Stimulated activated naive B cell treated with anti-CD40 and anti-IgM and Interleukin-4, amounts not matched to agents 10 μg/mL and 1 μg/mL and 100 μg/mL, for 72 hours (primary cell): ENCODE results near the gene SORCS2.
A peak's percentile ranks its signal among the peaks of the same experiment; 100 is the strongest.

Source experiments
- ATAC-seq, 2 donors: fragments of 150-1000 bp; cut with Tn5 transposase; replicated peaks; 2 replicates each; pipeline ENCODE4 v1.10.0; 2021; ENCODE audit warnings: moderate library complexity in 1 of 2
- DNase-seq: peaks from one replicate; pipeline ENCODE4 v3.0.0; 2021
- H3K27ac Mint-ChIP-seq: one replicate; pipeline ENCODE4 v1.8.0; 2022; ENCODE audit warnings: mild to moderate bottlenecking, mixed read lengths
- H3K27me3 Mint-ChIP-seq, 2 donors: one replicate each; pipeline ENCODE4 v1.8.0; 2022; ENCODE audit warnings: mixed read lengths in 2 of 2
- H3K36me3 Mint-ChIP-seq, 2 donors: one replicate each; pipeline ENCODE4 v1.8.0; 2022; ENCODE audit warnings: mixed read lengths in 2 of 2, mild to moderate bottlenecking in 1 of 2
- H3K4me1 Mint-ChIP-seq, 2 donors: one replicate each; pipeline ENCODE4 v1.8.0; 2022; ENCODE audit warnings: mixed read lengths in 2 of 2, mild to moderate bottlenecking in 1 of 2
- H3K4me3 Mint-ChIP-seq, 2 donors: one replicate each; pipeline ENCODE4 v1.8.0; 2022; ENCODE audit warnings: mild to moderate bottlenecking in 2 of 2, mixed read lengths in 2 of 2, moderate library complexity in 1 of 2
- H3K9me3 Mint-ChIP-seq, 2 donors: one replicate each; pipeline ENCODE4 v1.8.0; 2022; ENCODE audit warnings: mixed read lengths in 2 of 2, mild to moderate bottlenecking in 1 of 2

Gene SORCS2

GRCh38 chr4:7306021-7306965, 114.0 kb downstream of the SORCS2 start:
- H3K27me3 Mint-ChIP-seq = peaks cover 3 to 6% of the 10 kb centered on the region in 2 donors
- H3K9me3 Mint-ChIP-seq = no peaks in the 10 kb centered on the region
- H3K27ac Mint-ChIP-seq = no peak overlapping the region
- no peaks in the 10 kb centered on the region for H3K36me3 Mint-ChIP-seq
- no peak for DNase-seq
- ATAC-seq = no peak
- no peaks in the 10 kb centered on the region for H3K4me1 Mint-ChIP-seq
- no peak overlapping the region for H3K4me3 Mint-ChIP-seq

- Mint-ChIP-seq H3K27me3 (peaks cover 2 to 3% of the 10 kb centered on the region in 2 donors), H3K9me3 (no peaks in the 10 kb centered on the region), H3K36me3 (no peaks in the 10 kb centered on the region), H3K4me1 (no peaks in the 10 kb centered on the region), H3K27ac (no peak overlapping the region), H3K4me3 (no peak overlapping the region)
- DNase-seq (no peak), ATAC-seq (no peak)
Observed at GRCh38 chr4:7306986-7307385, 114.6 kb downstream of the SORCS2 start.

- peak; percentile 23 to 29 for ATAC-seq
Observed at GRCh38 chr4:7307394-7308099, 115.2 kb downstream of the SORCS2 start.

GRCh38 chr4:7309181-7309580, 116.8 kb downstream of the SORCS2 start:
- no peak overlapping the region for H3K4me3 Mint-ChIP-seq
- H3K27ac Mint-ChIP-seq = no peak overlapping the region
- DNase-seq (no peak), ATAC-seq (no peak)
- H3K4me1 Mint-ChIP-seq = no peaks in the 10 kb centered on the region
- no peaks in the 10 kb centered on the region for H3K36me3 Mint-ChIP-seq
- no peaks in the 10 kb centered on the region for H3K27me3 Mint-ChIP-seq
- no peaks in the 10 kb centered on the region for H3K9me3 Mint-ChIP-seq

More at GRCh38 chr4:7307394-7308099, 115.2 kb downstream of the SORCS2 start:
- DNase-seq = no peak
- H3K4me3 Mint-ChIP-seq = no peak overlapping the region
- no peaks in the 10 kb centered on the region for H3K4me1 Mint-ChIP-seq
- H3K36me3 Mint-ChIP-seq = no peaks in the 10 kb centered on the region
- H3K9me3 Mint-ChIP-seq = no peaks in the 10 kb centered on the region
- H3K27me3 Mint-ChIP-seq = peaks cover 0 to 3% of the 10 kb centered on the region in 2 donors
- no peak overlapping the region for H3K27ac Mint-ChIP-seq

- no peaks in the 10 kb centered on the region for H3K36me3 Mint-ChIP-seq
- H3K27me3 Mint-ChIP-seq = no peaks in the 10 kb centered on the region
- no peak for ATAC-seq
- H3K4me1 Mint-ChIP-seq = no peaks in the 10 kb centered on the region
- no peaks in the 10 kb centered on the region for H3K9me3 Mint-ChIP-seq
- no peak overlapping the region for H3K4me3 Mint-ChIP-seq
- no peak overlapping the region for H3K27ac Mint-ChIP-seq
- DNase-seq = no peak
Observed at GRCh38 chr4:7309636-7310390, 117.5 kb downstream of the SORCS2 start.

- Mint-ChIP-seq H3K27ac (no peak overlapping the region), H3K27me3 (no peaks in the 10 kb centered on the region), H3K36me3 (no peaks in the 10 kb centered on the region), H3K4me1 (no peaks in the 10 kb centered on the region), H3K4me3 (no peak overlapping the region), H3K9me3 (no peaks in the 10 kb centered on the region)
- DNase-seq (no peak), ATAC-seq (no peak)
Observed at GRCh38 chr4:7310451-7310850, 118.1 kb downstream of the SORCS2 start.

GRCh38 chr4:7311205-7311604, 118.9 kb downstream of the SORCS2 start:
- no peaks in the 10 kb centered on the region for H3K4me1 Mint-ChIP-seq
- no peak overlapping the region for H3K4me3 Mint-ChIP-seq
- H3K27me3 Mint-ChIP-seq = peaks cover 6 to 7% of the 10 kb centered on the region in 2 donors
- no peaks in the 10 kb centered on the region for H3K36me3 Mint-ChIP-seq
- peaks cover 5% of the 10 kb centered on the region in 2 donors for H3K9me3 Mint-ChIP-seq
- ATAC-seq (no peak), DNase-seq (no peak)
- H3K27ac Mint-ChIP-seq = no peak overlapping the region

GRCh38 chr4:7312691-7313090, 120.4 kb downstream of the SORCS2 start:
- ATAC-seq = no peak
- H3K27me3 Mint-ChIP-seq = peaks cover 6 to 7% of the 10 kb centered on the region in 2 donors

GRCh38 chr4:7313347-7313811, 121.0 kb downstream of the SORCS2 start:
- no peaks in the 10 kb centered on the region for H3K4me1 Mint-ChIP-seq
- ATAC-seq = no peak
- H3K27ac Mint-ChIP-seq = no peak overlapping the region
- H3K4me3 Mint-ChIP-seq = no peak overlapping the region
- H3K9me3 Mint-ChIP-seq = peaks cover 6% of the 10 kb centered on the region in 2 donors
- H3K36me3 Mint-ChIP-seq = no peaks in the 10 kb centered on the region
- H3K27me3 Mint-ChIP-seq = peaks cover 6 to 7% of the 10 kb centered on the region in 2 donors
- no peak for DNase-seq

More at GRCh38 chr4:7312691-7313090, 120.4 kb downstream of the SORCS2 start:
- Mint-ChIP-seq H3K4me1 (no peaks in the 10 kb centered on the region), H3K4me3 (no peak overlapping the region), H3K9me3 (peaks cover 5% of the 10 kb centered on the region in 2 donors), H3K36me3 (no peaks in the 10 kb centered on the region), H3K27ac (no peak overlapping the region)
- no peak for DNase-seq

- Mint-ChIP-seq H3K27me3 (peaks cover 6 to 7% of the 10 kb centered on the region in 2 donors), H3K27ac (no peak overlapping the region), H3K4me1 (no peaks in the 10 kb centered on the region), H3K4me3 (no peak overlapping the region), H3K36me3 (no peaks in the 10 kb centered on the region), H3K9me3 (peaks cover 12% of the 10 kb centered on the region in 2 donors)
- no peak for ATAC-seq
- DNase-seq = no peak
Observed at GRCh38 chr4:7313991-7314390, 121.7 kb downstream of the SORCS2 start.

GRCh38 chr4:7315286-7315685, 122.9 kb downstream of the SORCS2 start:
- H3K27me3 Mint-ChIP-seq = peaks cover 6 to 7% of the 10 kb centered on the region in 2 donors
- no peak overlapping the region for H3K4me3 Mint-ChIP-seq
- DNase-seq (no peak), ATAC-seq (no peak)
- no peak overlapping the region for H3K27ac Mint-ChIP-seq
- H3K9me3 Mint-ChIP-seq = peaks cover 15 to 17% of the 10 kb centered on the region in 2 donors
- H3K4me1 Mint-ChIP-seq = no peaks in the 10 kb centered on the region
- no peaks in the 10 kb centered on the region for H3K36me3 Mint-ChIP-seq

- Mint-ChIP-seq H3K27me3 (peaks cover 6 to 7% of the 10 kb centered on the region in 2 donors), H3K4me1 (no peaks in the 10 kb centered on the region), H3K4me3 (no peak overlapping the region), H3K27ac (no peak overlapping the region), H3K9me3 (peaks cover 16 to 18% of the 10 kb centered on the region in 2 donors), H3K36me3 (no peaks in the 10 kb centered on the region)
- ATAC-seq (no peak), DNase-seq (no peak)
Observed at GRCh38 chr4:7315935-7316334, 123.6 kb downstream of the SORCS2 start.

GRCh38 chr4:7319024-7319423, 126.7 kb downstream of the SORCS2 start:
- ATAC-seq (no peak), DNase-seq (no peak)
- peaks cover 23% of the 10 kb centered on the region in 2 donors for H3K9me3 Mint-ChIP-seq
- H3K27me3 Mint-ChIP-seq = peaks cover 6 to 13% of the 10 kb centered on the region in 2 donors
- H3K4me1 Mint-ChIP-seq = no peaks in the 10 kb centered on the region
- no peak overlapping the region for H3K4me3 Mint-ChIP-seq
- no peaks in the 10 kb centered on the region for H3K36me3 Mint-ChIP-seq
- no peak overlapping the region for H3K27ac Mint-ChIP-seq

GRCh38 chr4:7320206-7320797, 128.0 kb downstream of the SORCS2 start:
- ATAC-seq (no peak), DNase-seq (no peak)
- no peak overlapping the region for H3K27ac Mint-ChIP-seq
- H3K9me3 Mint-ChIP-seq = peaks cover 23% of the 10 kb centered on the region in 2 donors
- H3K36me3 Mint-ChIP-seq = no peaks in the 10 kb centered on the region
- H3K4me3 Mint-ChIP-seq = no peak overlapping the region
- no peaks in the 10 kb centered on the region for H3K4me1 Mint-ChIP-seq
- peaks cover 6 to 14% of the 10 kb centered on the region in 2 donors for H3K27me3 Mint-ChIP-seq
